ENCODE measurements around the gene RUNX1.

The RUNX1 gene

DNA sequence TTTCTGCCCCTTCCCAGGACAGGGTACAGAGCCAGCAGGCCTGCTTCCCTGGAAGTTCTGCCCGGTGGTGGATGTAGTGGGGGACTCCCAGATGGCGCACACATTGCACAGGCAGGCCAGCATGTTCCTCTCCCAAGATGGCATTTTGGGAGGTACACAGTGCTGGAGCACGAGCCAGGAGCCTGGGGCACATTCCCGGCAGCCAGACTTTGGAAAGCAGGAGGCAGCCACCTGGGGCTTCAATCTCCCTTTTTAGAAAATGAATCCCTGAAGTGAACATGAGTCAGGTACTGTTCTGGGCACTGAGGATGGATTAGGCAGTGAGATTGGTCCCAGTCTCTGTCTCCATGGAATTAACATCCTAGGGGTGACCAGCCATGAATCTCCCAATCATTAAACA lies 56.9 kb downstream of the RUNX1 start:
- Histone ChIP-seq H3K4me2 (ENCODE audit: low read length) (no peak overlapping the region), H3K9ac (no peak overlapping the region), H3K27me3 (ENCODE audit: control insufficient read depth, insufficient read depth, low read length) (no peaks in the 10 kb centered on the region), H3K9me3 (ENCODE audit: control insufficient read depth, low read length) (no peaks in the 10 kb centered on the region), H3K4me1 (no peaks in the 10 kb centered on the region), H3K36me3 (ENCODE audit: control insufficient read depth, insufficient read depth, low read length) (no peaks in the 10 kb centered on the region), H2AFZ (no peak overlapping the region), H3K4me3 (ENCODE audit: low read depth, low read length) (no peak overlapping the region), H3K27ac (no peak overlapping the region), H3K79me2 (no peaks in the 10 kb centered on the region)
- TF ChIP-seq, protein P1, sequence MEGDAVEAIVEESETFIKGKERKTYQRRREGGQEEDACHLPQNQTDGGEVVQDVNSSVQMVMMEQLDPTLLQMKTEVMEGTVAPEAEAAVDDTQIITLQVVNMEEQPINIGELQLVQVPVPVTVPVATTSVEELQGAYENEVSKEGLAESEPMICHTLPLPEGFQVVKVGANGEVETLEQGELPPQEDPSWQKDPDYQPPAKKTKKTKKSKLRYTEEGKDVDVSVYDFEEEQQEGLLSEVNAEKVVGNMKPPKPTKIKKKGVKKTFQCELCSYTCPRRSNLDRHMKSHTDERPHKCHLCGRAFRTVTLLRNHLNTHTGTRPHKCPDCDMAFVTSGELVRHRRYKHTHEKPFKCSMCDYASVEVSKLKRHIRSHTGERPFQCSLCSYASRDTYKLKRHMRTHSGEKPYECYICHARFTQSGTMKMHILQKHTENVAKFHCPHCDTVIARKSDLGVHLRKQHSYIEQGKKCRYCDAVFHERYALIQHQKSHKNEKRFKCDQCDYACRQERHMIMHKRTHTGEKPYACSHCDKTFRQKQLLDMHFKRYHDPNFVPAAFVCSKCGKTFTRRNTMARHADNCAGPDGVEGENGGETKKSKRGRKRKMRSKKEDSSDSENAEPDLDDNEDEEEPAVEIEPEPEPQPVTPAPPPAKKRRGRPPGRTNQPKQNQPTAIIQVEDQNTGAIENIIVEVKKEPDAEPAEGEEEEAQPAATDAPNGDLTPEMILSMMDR (IDR thresholded peaks at IDR 0.05) = no peak

DNA sequence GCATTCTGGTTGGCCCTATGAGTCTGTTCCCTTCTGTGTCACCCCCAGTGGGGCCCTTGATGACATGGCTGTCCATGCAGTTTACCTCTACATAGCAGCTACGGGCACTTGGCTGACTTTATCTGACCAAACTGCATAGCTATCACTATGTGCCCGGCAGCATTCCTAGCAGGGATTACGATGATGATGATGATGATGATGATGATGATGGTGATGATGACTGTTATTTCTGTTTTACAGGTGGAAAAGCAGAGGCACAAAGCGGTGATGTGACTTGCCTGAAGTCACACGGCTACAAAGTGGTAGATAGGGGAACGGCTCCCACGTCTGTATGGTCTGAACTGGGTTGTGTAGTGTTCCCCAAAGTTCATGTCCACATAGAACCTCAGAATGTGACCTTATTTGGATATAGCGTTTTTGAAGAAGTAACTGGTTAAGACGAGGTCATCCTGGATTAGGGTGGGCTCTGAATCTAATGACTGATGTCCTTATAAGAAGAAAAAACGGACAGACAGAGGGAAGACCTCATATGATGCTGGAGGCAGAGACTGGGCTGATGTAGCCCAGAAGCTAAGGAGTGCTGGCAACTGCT lies 57.6 kb downstream of the RUNX1 start:
- no peak overlapping the region for H2AFZ ChIP-seq
- H3K4me2 ChIP-seq (ENCODE audit: low read length) = no peak overlapping the region
- no peaks in the 10 kb centered on the region for H3K36me3 ChIP-seq (ENCODE audit: control insufficient read depth, insufficient read depth, low read length)
- H3K27ac ChIP-seq = no peak overlapping the region
- H3K9me3 ChIP-seq (ENCODE audit: control insufficient read depth, low read length) = no peaks in the 10 kb centered on the region
- H3K4me1 ChIP-seq = no peaks in the 10 kb centered on the region
- TF ChIP-seq, protein P1 (IDR thresholded peaks at IDR 0.05) = no peak
- H3K79me2 ChIP-seq = no peaks in the 10 kb centered on the region
- no peaks in the 10 kb centered on the region for H3K27me3 ChIP-seq (ENCODE audit: control insufficient read depth, insufficient read depth, low read length)
- no peak overlapping the region for H3K9ac ChIP-seq
- no peak overlapping the region for H3K4me3 ChIP-seq (ENCODE audit: low read depth, low read length)

- TF ChIP-seq, protein P1 (IDR thresholded peaks at IDR 0.05) = no peak
- Histone ChIP-seq H3K9me3 (ENCODE audit: control insufficient read depth, low read length) (no peaks in the 10 kb centered on the region), H3K27me3 (ENCODE audit: control insufficient read depth, insufficient read depth, low read length) (no peaks in the 10 kb centered on the region), H3K9ac (no peak overlapping the region), H3K4me3 (ENCODE audit: low read depth, low read length) (no peak overlapping the region), H3K79me2 (no peaks in the 10 kb centered on the region), H2AFZ (no peak overlapping the region), H3K4me2 (ENCODE audit: low read length) (no peak overlapping the region), H3K36me3 (ENCODE audit: control insufficient read depth, insufficient read depth, low read length) (no peaks in the 10 kb centered on the region), H3K27ac (no peak overlapping the region), H3K4me1 (no peaks in the 10 kb centered on the region)
Measured at GRCh38 chr21:34990842-34991241, 58.3 kb downstream of the RUNX1 start.

DNA sequence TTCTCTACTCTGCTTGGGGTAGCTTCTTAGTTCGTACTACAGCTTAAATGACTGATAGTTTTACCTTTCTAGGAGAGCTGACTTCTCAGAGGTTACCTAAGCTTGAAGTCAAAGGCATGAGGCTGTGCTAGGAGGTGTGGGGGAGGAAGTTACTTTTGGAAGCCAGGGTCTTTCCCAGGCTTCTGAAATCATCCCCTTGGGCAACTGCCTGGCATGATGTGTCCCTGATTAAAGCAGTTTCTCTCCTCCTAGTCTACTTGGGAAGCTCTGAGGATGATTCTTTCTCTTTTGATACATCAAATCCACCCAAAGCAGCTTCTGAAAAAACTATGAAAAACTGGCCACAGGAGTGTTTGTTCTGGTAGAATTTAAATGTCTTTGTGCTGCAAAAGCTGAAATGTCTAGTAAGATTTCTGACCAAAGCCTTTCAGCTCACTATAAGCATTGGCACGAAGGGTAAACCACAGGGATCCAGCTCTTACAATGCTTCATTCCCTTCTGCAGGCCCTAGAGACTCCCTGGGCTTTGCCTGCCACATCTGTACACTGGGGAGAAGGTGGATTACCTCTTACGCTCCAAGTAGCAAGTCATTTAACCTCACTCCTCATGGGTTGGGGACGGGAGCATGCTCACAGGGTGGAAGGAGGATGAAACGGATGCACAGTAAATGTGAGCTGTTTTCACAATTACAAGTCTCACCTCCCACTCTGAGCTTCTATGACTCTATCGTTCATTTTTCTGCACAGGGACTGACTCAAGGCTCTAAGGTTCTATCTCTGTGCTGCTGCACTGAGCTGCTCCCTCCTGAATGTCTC lies 59.6 kb downstream of the RUNX1 start:
- TF ChIP-seq, protein P1 (IDR thresholded peaks at IDR 0.05) = no peak
- Histone ChIP-seq H3K4me3 (ENCODE audit: low read depth, low read length) (no peak overlapping the region), H3K27ac (no peak overlapping the region), H3K9me3 (ENCODE audit: control insufficient read depth, low read length) (no peaks in the 10 kb centered on the region), H3K27me3 (ENCODE audit: control insufficient read depth, insufficient read depth, low read length) (no peaks in the 10 kb centered on the region), H3K36me3 (ENCODE audit: control insufficient read depth, insufficient read depth, low read length) (no peaks in the 10 kb centered on the region), H3K4me2 (ENCODE audit: low read length) (no peak overlapping the region), H3K9ac (no peak overlapping the region), H3K79me2 (no peaks in the 10 kb centered on the region), H3K4me1 (no peaks in the 10 kb centered on the region), H2AFZ (no peak overlapping the region)
